Central memory CD8-positive, alpha-beta T cell (primary cell): ENCODE results near the gene FAM209A.
"Not testable (repeated sequence)": the region's sequence is repeated elsewhere in the genome, so short reads cannot be mapped to it uniquely, and the experiment has no call there.

Experiments used
- ATAC-seq: fragments of 150-1000 bp; cut with Tn5 transposase; replicated peaks from 2 replicates; pipeline ENCODE4 v1.10.0; 2022; ENCODE audit warnings: mild to moderate bottlenecking, moderate FRiP score, moderate number of reproducible peaks; ENCODE audit not compliant: poor library complexity, severe bottlenecking; ENCODE audit errors: extremely low read depth
- DNase-seq, 2 donors: peaks; one replicate each; pipeline ENCODE4 v3.0.0; 2021; ENCODE audit warnings: low spot score in 2 of 2
- H3K27ac Mint-ChIP-seq: one replicate; pipeline ENCODE4 v1.8.0; 2022; ENCODE audit warnings: low read depth, mild to moderate bottlenecking, moderate library complexity, mixed read lengths
- H3K27me3 Mint-ChIP-seq: one replicate; pipeline ENCODE4 v1.8.0; 2022; ENCODE audit warnings: mixed read lengths
- H3K36me3 Mint-ChIP-seq: one replicate; pipeline ENCODE4 v1.8.0; 2022; ENCODE audit warnings: mild to moderate bottlenecking, moderate library complexity, mixed read lengths; ENCODE audit not compliant: insufficient read depth
- H3K4me1 Mint-ChIP-seq: one replicate; pipeline ENCODE4 v1.8.0; 2022; ENCODE audit warnings: mixed read lengths
- H3K4me3 Mint-ChIP-seq: one replicate; pipeline ENCODE4 v1.8.0; 2022; ENCODE audit warnings: mild to moderate bottlenecking, moderate library complexity, mixed read lengths
- H3K9me3 Mint-ChIP-seq: one replicate; pipeline ENCODE4 v1.8.0; 2022; ENCODE audit warnings: mixed read lengths

The FAM209A gene

GRCh38 chr20:56518126-56518525 lies 6.4 kb upstream of the FAM209A start:
- H3K27ac Mint-ChIP-seq, result no peak overlapping the region
- ATAC-seq (no peak), DNase-seq (no peak)
- H3K27me3 Mint-ChIP-seq, result no peaks in the 10 kb centered on the region
- H3K36me3 Mint-ChIP-seq, result peaks cover 46% of the 10 kb centered on the region
- peaks cover 2% of the 10 kb centered on the region for H3K4me1 Mint-ChIP-seq
- H3K4me3 Mint-ChIP-seq, result no peak overlapping the region
- H3K9me3 Mint-ChIP-seq, result peaks cover 8% of the 10 kb centered on the region

GRCh38 chr20:56518721-56519398 lies 5.7 kb upstream of the FAM209A start:
- H3K27me3 Mint-ChIP-seq, result no peaks in the 10 kb centered on the region
- H3K4me1 Mint-ChIP-seq, result peaks cover 6% of the 10 kb centered on the region
- no peak for DNase-seq
- no peak overlapping the region for H3K27ac Mint-ChIP-seq
- no peak overlapping the region for H3K4me3 Mint-ChIP-seq
- H3K9me3 Mint-ChIP-seq, result peaks cover 8% of the 10 kb centered on the region
- ATAC-seq, result no peak
- peaks cover 43% of the 10 kb centered on the region for H3K36me3 Mint-ChIP-seq

GRCh38 chr20:56519551-56519950 lies 5.0 kb upstream of the FAM209A start:
- no peak for DNase-seq
- H3K27me3 Mint-ChIP-seq, result no peaks in the 10 kb centered on the region
- peaks cover 40% of the 10 kb centered on the region for H3K36me3 Mint-ChIP-seq

GRCh38 chr20:56520180-56520579 lies 4.4 kb upstream of the FAM209A start:
- Mint-ChIP-seq H3K27me3 (no peaks in the 10 kb centered on the region), H3K36me3 (peaks cover 40% of the 10 kb centered on the region), H3K4me3 (no peak overlapping the region), H3K9me3 (peaks cover 8% of the 10 kb centered on the region), H3K27ac (no peak overlapping the region), H3K4me1 (peaks cover 6% of the 10 kb centered on the region)
- ATAC-seq (no peak), DNase-seq (no peak)

More at GRCh38 chr20:56519551-56519950, 5.0 kb upstream of the FAM209A start:
- H3K4me1 Mint-ChIP-seq, result peaks cover 6% of the 10 kb centered on the region
- H3K4me3 Mint-ChIP-seq, result no peak overlapping the region
- no peak for ATAC-seq
- H3K9me3 Mint-ChIP-seq, result peaks cover 8% of the 10 kb centered on the region
- H3K27ac Mint-ChIP-seq, result no peak overlapping the region

GRCh38 chr20:56520746-56521354 lies 3.7 kb upstream of the FAM209A start:
- not testable (repeated sequence) for H3K27ac Mint-ChIP-seq, H3K27me3 Mint-ChIP-seq, H3K4me1 Mint-ChIP-seq, ATAC-seq, H3K9me3 Mint-ChIP-seq, H3K4me3 Mint-ChIP-seq, DNase-seq
- H3K36me3 Mint-ChIP-seq, result peaks cover 37% of the 10 kb centered on the region

GRCh38 chr20:56522311-56522710 lies 2.2 kb upstream of the FAM209A start:
- DNase-seq, result no peak
- Mint-ChIP-seq H3K9me3 (peaks cover 8% of the 10 kb centered on the region), H3K27me3 (no peaks in the 10 kb centered on the region), H3K4me1 (peaks cover 6% of the 10 kb centered on the region), H3K4me3 (no peak overlapping the region), H3K36me3 (peaks cover 26% of the 10 kb centered on the region), H3K27ac (no peak overlapping the region)
- ATAC-seq, result no peak

GRCh38 chr20:56527521-56527920 lies 3.0 kb downstream of the FAM209A start:
- Mint-ChIP-seq H3K9me3 (no peaks in the 10 kb centered on the region), H3K4me3 (no peak overlapping the region), H3K36me3 (peaks cover 1% of the 10 kb centered on the region), H3K27me3 (no peaks in the 10 kb centered on the region), H3K27ac (no peak overlapping the region), H3K4me1 (peaks cover 6% of the 10 kb centered on the region)
- no peak for ATAC-seq
- no peak for DNase-seq

- not testable (repeated sequence) for H3K4me3 Mint-ChIP-seq, DNase-seq, H3K27me3 Mint-ChIP-seq, H3K36me3 Mint-ChIP-seq, H3K9me3 Mint-ChIP-seq, ATAC-seq, H3K27ac Mint-ChIP-seq, H3K4me1 Mint-ChIP-seq
These were observed 8.4 kb downstream of the FAM209A start, which contains the start of gene FAM209B for GRCh38 chr20:56532946-56533345. Gene FAM209B (plus strand): TSS chr20:56533246. CDS start chr20:56533342, 96 bp downstream.

GRCh38 chr20:56537997-56538396 lies 13.5 kb downstream of the FAM209A start:
- Mint-ChIP-seq H3K36me3 (no peaks in the 10 kb centered on the region), H3K4me3 (no peak overlapping the region), H3K27ac (no peak overlapping the region), H3K27me3 (no peaks in the 10 kb centered on the region), H3K9me3 (no peaks in the 10 kb centered on the region), H3K4me1 (no peaks in the 10 kb centered on the region)
- ATAC-seq, result no peak
- no peak for DNase-seq

- no peak overlapping the region for H3K27ac Mint-ChIP-seq
- no peaks in the 10 kb centered on the region for H3K27me3 Mint-ChIP-seq
- H3K9me3 Mint-ChIP-seq, result no peaks in the 10 kb centered on the region
- no peak for ATAC-seq
- no peak overlapping the region for H3K4me3 Mint-ChIP-seq
- H3K36me3 Mint-ChIP-seq, result no peaks in the 10 kb centered on the region
- no peak for DNase-seq
- H3K4me1 Mint-ChIP-seq, result no peaks in the 10 kb centered on the region
These were observed 15.9 kb downstream of the FAM209A start for GRCh38 chr20:56540415-56540814.

- H3K27me3 Mint-ChIP-seq, result no peaks in the 10 kb centered on the region
- DNase-seq (no peak), ATAC-seq (no peak)
- no peaks in the 10 kb centered on the region for H3K9me3 Mint-ChIP-seq
- H3K4me1 Mint-ChIP-seq, result no peaks in the 10 kb centered on the region
- H3K36me3 Mint-ChIP-seq, result no peaks in the 10 kb centered on the region
- H3K27ac Mint-ChIP-seq, result no peak overlapping the region
- H3K4me3 Mint-ChIP-seq, result no peak overlapping the region
These were observed 18.0 kb downstream of the FAM209A start for GRCh38 chr20:56542489-56543030.

GRCh38 chr20:56551571-56551970 lies 27.0 kb downstream of the FAM209A start:
- H3K4me3 Mint-ChIP-seq, result no peak overlapping the region
- H3K27me3 Mint-ChIP-seq, result no peaks in the 10 kb centered on the region
- no peaks in the 10 kb centered on the region for H3K4me1 Mint-ChIP-seq
- no peak overlapping the region for H3K27ac Mint-ChIP-seq
- H3K36me3 Mint-ChIP-seq, result no peaks in the 10 kb centered on the region
- DNase-seq (no peak), ATAC-seq (no peak)
- no peaks in the 10 kb centered on the region for H3K9me3 Mint-ChIP-seq
